D721Med (cell line): ENCODE results near the gene HPSE2.

Experiments
- DNase-seq: peaks from one replicate; pipeline ENCODE4 v3.0.0; 2011; ENCODE audit warnings: low spot score; ENCODE audit not compliant: insufficient read length
- FAIRE-seq: peaks from 2 replicates; lab custom pipeline; 2011; peaks lifted over from hg19 to GRCh38; lab: Jason Lieb, UNC
- CTCF ChIP-seq: IDR thresholded peaks from 2 replicates; pipeline ENCODE4 v1.5.1; 2012; ENCODE audit warnings: mild to moderate bottlenecking, control low read depth; ENCODE audit not compliant: insufficient read depth; ENCODE audit errors: missing control alignments

HPSE2 gene

GRCh38 chr10:98713586-98713985 lies 522.1 kb downstream of the HPSE2 start:
- DNase-seq (no peak), FAIRE-seq (no peak)
- no peak for TF ChIP-seq CTCF

- TF ChIP-seq CTCF, result no peak
- FAIRE-seq (no peak), DNase-seq (no peak)
Observed at GRCh38 chr10:98696516-98696915, 539.1 kb downstream of the HPSE2 start.

GRCh38 chr10:98694883-98695282 lies 540.8 kb downstream of the HPSE2 start:
- TF ChIP-seq CTCF, result no peak
- DNase-seq (no peak), FAIRE-seq (no peak)

- DNase-seq (no peak), FAIRE-seq (no peak)
- no peak for TF ChIP-seq CTCF
Observed at GRCh38 chr10:98694014-98694413, 541.6 kb downstream of the HPSE2 start.

- FAIRE-seq, result no peak
- no peak for TF ChIP-seq CTCF
- no peak for DNase-seq
Observed at GRCh38 chr10:98687685-98688084, 548.0 kb downstream of the HPSE2 start.

- no peak for FAIRE-seq
- no peak for DNase-seq
- no peak for TF ChIP-seq CTCF
Observed at GRCh38 chr10:98684019-98684899, 551.4 kb downstream of the HPSE2 start.

- TF ChIP-seq CTCF, result no peak
- no peak for DNase-seq
- FAIRE-seq, result no peak
Observed at GRCh38 chr10:98676895-98677294, 558.8 kb downstream of the HPSE2 start.
